Measurements from ENCODE around the gene SIGLEC15. TPM values are rescaled to one million over a fixed set of nuclear protein-coding genes. Genes with fewer than 3 reads are reported as not detected.

SIGLEC15 gene
- total and polyA plus RNA-seq, 2 donors (not counting 1 experiment from before 2014, with no cell fraction given), result not detected

DNA sequence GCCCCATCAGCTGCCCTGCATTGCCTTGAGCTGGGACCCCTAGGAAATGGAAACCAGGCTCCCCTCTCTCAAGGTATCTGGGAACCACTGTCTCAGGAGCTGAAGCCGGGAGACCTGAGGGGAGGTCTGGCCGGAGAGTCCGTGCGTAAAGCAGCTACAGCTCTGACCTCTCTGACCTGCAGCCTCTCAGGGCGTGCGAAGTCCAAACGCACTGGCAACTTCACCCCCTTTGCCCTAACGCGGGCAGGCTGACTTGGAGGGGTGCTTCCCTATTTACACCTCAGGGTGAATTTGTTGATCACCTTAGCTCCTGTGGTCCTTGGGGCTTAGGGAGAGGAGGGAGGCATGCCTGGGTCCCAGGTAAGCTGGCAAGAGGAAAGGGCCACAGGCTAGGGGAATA, 17.5 kb downstream of the SIGLEC15 start:
- Mint-ChIP-seq H3K4me3 (no peak overlapping the region), H3K4me1 (peaks cover 7% of the 10 kb centered on the region), H3K27me3 (peaks cover 24% of the 10 kb centered on the region), H3K27ac (no peak overlapping the region), H3K9me3 (ENCODE audit: insufficient read depth) (no peaks in the 10 kb centered on the region)
- ATAC-seq (ENCODE audit: low read depth) (no peak), DNase-seq (no peak)
- Histone ChIP-seq H3K79me2 (ENCODE audit: control insufficient read depth, insufficient read depth, low read length) (no peaks in the 10 kb centered on the region), H3K4me3 (ENCODE audit: control extremely low read depth in 1 of 5, extremely low read depth in 1 of 5, insufficient read depth in 1 of 5, low read depth in 2 of 5, low read length in 4 of 5) (no peak overlapping the region), H3K9ac (ENCODE audit: low read length) (no peak overlapping the region), H3K4me2 (replicated peaks; ENCODE audit: low read depth, low read length, poor library complexity, severe bottlenecking) (no peak overlapping the region), H3K27me3 (replicated peaks in 1 of 4; ENCODE audit: control extremely low read depth in 1 of 4, control insufficient read depth in 3 of 4, insufficient read depth in 4 of 4, low read length in 3 of 4) (peaks cover 0 to 18% (median 11%) of the 10 kb centered on the region in 4 experiments), H3K27ac (ENCODE audit: low read length in 2 of 2) (no peak overlapping the region), H3K4me1 (ENCODE audit: control insufficient read depth in 2 of 2, insufficient read depth in 2 of 2, low read length in 2 of 2) (peaks cover 6 to 8% of the 10 kb centered on the region in 2 donors), H3K9me3 (ENCODE audit: control extremely low read depth in 1 of 3, control insufficient read depth in 2 of 3, insufficient read depth in 1 of 3, low read length in 2 of 3) (peaks cover 0 to 3% (median 0%) of the 10 kb centered on the region in 3 donors), H3K36me3 (replicated peaks in 1 of 2; ENCODE audit: control extremely low read depth in 1 of 2, control insufficient read depth in 1 of 2, extremely low read depth in 1 of 2, insufficient read depth in 2 of 2, low read length in 1 of 2) (no peaks in the 10 kb centered on the region), H2AFZ (ENCODE audit: insufficient read depth, low read depth, low read length, poor library complexity, severe bottlenecking) (no peak overlapping the region), H4K20me1 (ENCODE audit: control insufficient read depth, insufficient read depth, low read length, poor library complexity, severe bottlenecking) (no peaks in the 10 kb centered on the region)
- TF ChIP-seq CTCF (IDR thresholded peaks at IDR 0.05) (no peak), EZH2 (IDR thresholded peaks at IDR 0.05; ENCODE audit: borderline replicate concordance, insufficient read depth, low read depth, low read length, poor library complexity, severe bottlenecking) (no peak)
- CTCF ChIA-PET, result no interaction called here
- POLR2A ChIA-PET, result no interaction called here
- intact Hi-C loops (cut with micrococcal nuclease), result no loop called here
- 100% methylated on average over 6 of the region's 9 CpGs for WGBS (ENCODE audit: insufficient coverage)

GRCh38 chr18:45844938-45845337, 19.5 kb downstream of the SIGLEC15 start:
- no peak overlapping the region for H3K27ac Mint-ChIP-seq
- Histone ChIP-seq H3K4me3 (ENCODE audit: control extremely low read depth in 1 of 5, extremely low read depth in 1 of 5, insufficient read depth in 1 of 5, low read depth in 2 of 5, low read length in 4 of 5) (no peak overlapping the region), H3K4me2 (replicated peaks; ENCODE audit: low read depth, low read length, poor library complexity, severe bottlenecking) (no peak overlapping the region), H2AFZ (ENCODE audit: insufficient read depth, low read depth, low read length, poor library complexity, severe bottlenecking) (no peak overlapping the region), H3K9me3 (ENCODE audit: control extremely low read depth in 1 of 3, control insufficient read depth in 2 of 3, insufficient read depth in 1 of 3, low read length in 2 of 3) (no peaks in the 10 kb centered on the region), H3K79me2 (ENCODE audit: control insufficient read depth, insufficient read depth, low read length) (no peaks in the 10 kb centered on the region), H3K27ac (ENCODE audit: low read length in 2 of 2) (no peak overlapping the region), H3K9ac (ENCODE audit: low read length) (no peak overlapping the region), H3K36me3 (replicated peaks in 1 of 2; ENCODE audit: control extremely low read depth in 1 of 2, control insufficient read depth in 1 of 2, extremely low read depth in 1 of 2, insufficient read depth in 2 of 2, low read length in 1 of 2) (peaks cover 0 to 6% of the 10 kb centered on the region in 2 experiments), H4K20me1 (ENCODE audit: control insufficient read depth, insufficient read depth, low read length, poor library complexity, severe bottlenecking) (no peaks in the 10 kb centered on the region), H3K27me3 (replicated peaks in 1 of 4; ENCODE audit: control extremely low read depth in 1 of 4, control insufficient read depth in 3 of 4, insufficient read depth in 4 of 4, low read length in 3 of 4) (peaks cover 0 to 3% (median under 1%) of the 10 kb centered on the region in 4 experiments), H3K4me1 (ENCODE audit: control insufficient read depth in 2 of 2, insufficient read depth in 2 of 2, low read length in 2 of 2) (no peaks in the 10 kb centered on the region)
- intact Hi-C loops (cut with micrococcal nuclease), result no loop called here
- CTCF ChIA-PET, result interaction anchor here (0.6 to 0.9 kb wide), 2 partner anchors 33 to 179 kb away, joined by 3 to 4 read pairs; no protein-coding TSS in a partner anchor
- WGBS (ENCODE audit: insufficient coverage), result 94% methylated on average over 5 of the region's 7 CpGs
- H3K4me3 Mint-ChIP-seq, result no peak overlapping the region
- POLR2A ChIA-PET, result no interaction called here
- TF ChIP-seq EZH2 (IDR thresholded peaks at IDR 0.05; ENCODE audit: borderline replicate concordance, insufficient read depth, low read depth, low read length, poor library complexity, severe bottlenecking), result no peak
- no peak for TF ChIP-seq CTCF (IDR thresholded peaks at IDR 0.05)
- H3K9me3 Mint-ChIP-seq (ENCODE audit: insufficient read depth), result no peaks in the 10 kb centered on the region
- DNase-seq (no peak), ATAC-seq (ENCODE audit: low read depth) (no peak)
- H3K4me1 Mint-ChIP-seq, result no peaks in the 10 kb centered on the region
- peaks cover 8% of the 10 kb centered on the region for H3K27me3 Mint-ChIP-seq
